ENCODE measurements around the gene THBS1.

The THBS1 gene

GRCh38 chr15:39608185-39609139, 27.6 kb downstream of the THBS1 start:
- no peak for DNase-seq (ENCODE audit: low read depth in 2 of 2)

GRCh38 chr15:39609166-39609916, 28.5 kb downstream of the THBS1 start:
- no peak for DNase-seq (ENCODE audit: low read depth in 2 of 2)

DNA sequence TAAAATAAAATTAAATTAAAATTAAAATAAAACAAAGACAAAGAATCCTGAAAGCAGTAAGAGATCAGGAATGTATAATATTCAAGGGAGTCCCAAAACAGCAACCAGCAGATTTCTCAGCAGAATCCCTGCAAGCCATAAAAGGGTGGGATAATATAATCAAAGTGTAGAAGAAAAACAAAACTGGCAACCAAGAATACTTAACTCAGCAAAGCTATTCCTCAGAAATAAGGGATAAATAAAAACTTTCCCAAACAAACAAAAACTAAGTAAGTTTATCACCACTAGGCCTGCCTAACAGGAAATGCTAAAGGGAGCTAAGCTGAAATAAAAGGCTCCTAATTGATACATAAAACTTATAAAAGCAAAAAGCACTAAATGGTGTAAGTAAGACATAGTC, 29.8 kb downstream of the THBS1 start:
- DNase-seq (ENCODE audit: low read depth in 2 of 2): no peak

GRCh38 chr15:39613271-39613670, 32.4 kb downstream of the THBS1 start:
- DNase-seq (ENCODE audit: low read depth in 2 of 2): no peak

- no peak for DNase-seq (ENCODE audit: low read depth in 2 of 2)
These were observed 33.0 kb downstream of the THBS1 start for GRCh38 chr15:39613861-39614260.

GRCh38 chr15:39616731-39617455, 36.0 kb downstream of the THBS1 start:
- DNase-seq (ENCODE audit: low read depth in 2 of 2): no peak

GRCh38 chr15:39618063-39618823, 37.4 kb downstream of the THBS1 start:
- DNase-seq (ENCODE audit: low read depth in 2 of 2): no peak

- DNase-seq (ENCODE audit: low read depth in 2 of 2): no peak
These were observed 40.3 kb downstream of the THBS1 start for GRCh38 chr15:39621210-39621609.

DNA sequence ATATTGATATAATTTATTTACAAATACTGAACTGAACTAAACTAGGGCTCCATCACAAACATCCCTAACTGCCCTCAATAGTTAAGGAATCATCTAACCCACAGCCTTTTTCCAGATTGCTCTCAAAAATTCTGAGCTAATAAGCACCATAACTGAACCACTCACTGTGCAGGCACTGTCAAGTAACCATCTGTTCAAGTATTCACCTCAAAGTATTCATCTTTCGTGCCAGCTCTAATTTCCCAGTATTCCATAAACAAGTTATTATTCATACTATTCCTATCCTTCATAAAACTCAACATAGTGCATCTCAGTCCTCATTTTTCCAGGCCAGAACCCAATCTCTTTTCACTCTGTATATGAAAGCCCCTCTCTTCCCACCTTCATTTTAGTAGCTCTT, 41.1 kb downstream of the THBS1 start:
- no peak for DNase-seq (ENCODE audit: low read depth in 2 of 2)

DNA sequence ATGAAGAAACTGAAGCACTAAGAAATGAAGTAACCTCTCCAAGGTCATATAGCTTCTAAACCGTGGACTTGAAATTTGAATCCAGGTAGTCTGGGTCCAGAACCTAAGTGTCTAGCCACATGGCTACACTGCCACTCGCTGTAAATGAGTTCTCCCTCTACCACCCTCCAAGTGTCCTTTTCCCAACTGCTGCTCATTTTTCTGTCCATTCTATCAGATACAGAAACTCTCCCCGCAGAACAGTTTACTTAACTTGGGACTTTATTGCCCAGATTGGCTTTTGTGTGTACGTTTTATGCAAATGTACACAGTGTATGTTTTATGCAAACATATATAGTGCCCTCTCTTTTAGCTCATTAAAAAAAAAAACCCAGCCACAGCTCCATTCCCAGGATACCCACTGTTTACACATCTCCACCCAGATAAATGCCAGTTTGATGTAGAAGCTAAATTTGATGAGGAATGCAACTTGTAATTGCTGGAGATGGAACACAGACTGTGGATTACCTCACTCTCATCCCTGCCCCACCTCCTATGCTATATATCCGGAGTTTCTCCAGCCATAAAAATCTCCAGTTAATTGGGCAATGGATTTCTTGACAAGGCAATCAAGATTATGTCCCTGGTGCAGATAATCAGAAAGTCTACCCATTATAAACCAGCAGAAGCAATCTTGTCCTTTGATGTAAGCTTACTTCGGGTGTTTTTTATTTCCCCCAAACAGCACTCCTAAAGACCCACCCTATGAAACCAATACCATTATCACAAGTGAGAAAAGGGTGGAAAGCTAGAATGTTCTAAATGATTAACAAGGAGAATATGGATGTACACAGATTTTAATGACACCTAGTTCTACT, 42.0 kb downstream of the THBS1 start:
- DNase-seq (ENCODE audit: low read depth in 2 of 2): no peak

DNA sequence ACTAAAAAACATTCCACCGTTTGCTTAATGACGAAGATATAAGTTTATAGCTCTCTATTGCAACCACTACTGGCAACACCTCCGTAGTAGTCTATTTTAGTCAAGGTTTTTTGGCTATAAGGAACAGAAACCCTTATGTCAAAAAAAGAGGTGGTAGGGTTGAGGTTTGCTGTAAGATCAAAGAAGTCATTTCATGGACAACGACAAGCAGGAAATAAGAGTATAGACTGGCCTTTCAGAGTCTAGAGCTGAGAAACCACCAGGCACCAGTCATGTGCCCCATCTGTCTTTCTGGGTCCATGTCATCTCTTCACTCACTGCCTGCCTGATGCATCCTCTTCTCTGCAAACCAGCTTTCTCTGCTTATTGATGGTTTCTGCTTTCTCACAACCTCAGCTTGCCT, 42.7 kb downstream of the THBS1 start:
- DNase-seq (ENCODE audit: low read depth in 2 of 2): peak in 1 of 2 donors; percentile 15

GRCh38 chr15:39624806-39625205, 43.9 kb downstream of the THBS1 start:
- peak; percentile 31 to 50 for DNase-seq (ENCODE audit: low read depth in 2 of 2)

GRCh38 chr15:39625451-39625850, 44.6 kb downstream of the THBS1 start:
- no peak for DNase-seq (ENCODE audit: low read depth in 2 of 2)

- no peak for DNase-seq (ENCODE audit: low read depth in 2 of 2)
These were observed 45.0 kb downstream of the THBS1 start for GRCh38 chr15:39625856-39626255.

- no peak for DNase-seq (ENCODE audit: low read depth in 2 of 2)
These were observed 46.7 kb downstream of the THBS1 start for GRCh38 chr15:39627451-39628143.

- no peak for DNase-seq (ENCODE audit: low read depth in 2 of 2)
These were observed 47.2 kb downstream of the THBS1 start for GRCh38 chr15:39628144-39628508.

DNA sequence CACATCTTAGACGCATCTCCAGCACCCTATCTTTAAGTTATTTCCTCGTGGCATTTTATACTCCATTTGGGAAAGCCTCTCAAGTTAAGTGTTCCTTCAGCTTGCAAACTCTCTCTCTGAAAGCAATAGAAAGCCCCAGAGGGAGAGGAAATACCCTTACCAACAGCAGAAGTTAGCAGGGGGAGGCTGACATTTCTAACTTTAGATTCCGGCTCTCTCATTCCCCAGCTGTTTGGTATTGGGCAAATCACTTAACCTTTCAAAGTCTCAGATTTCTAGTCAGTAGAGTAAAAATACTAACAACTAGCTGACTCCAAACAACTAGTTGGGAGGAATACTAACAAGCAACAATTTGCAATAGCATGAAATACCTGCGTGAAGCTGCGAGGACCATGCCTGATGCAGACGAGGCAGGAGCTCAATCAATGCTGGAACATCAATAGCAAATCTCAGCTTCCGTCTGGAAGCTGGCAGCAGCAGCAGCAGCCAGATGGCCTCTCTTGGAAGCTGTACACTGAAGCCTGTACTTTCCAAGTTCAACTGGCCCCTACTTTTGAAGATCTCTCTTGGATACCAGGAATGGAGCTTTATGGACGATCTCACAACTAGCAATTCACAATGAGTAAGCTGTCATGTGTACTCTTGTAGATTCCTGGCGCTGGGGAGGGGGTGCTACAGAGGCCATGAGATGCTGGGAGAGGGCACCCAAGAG, 47.8 kb downstream of the THBS1 start:
- no peak for DNase-seq (ENCODE audit: low read depth in 2 of 2)

DNA sequence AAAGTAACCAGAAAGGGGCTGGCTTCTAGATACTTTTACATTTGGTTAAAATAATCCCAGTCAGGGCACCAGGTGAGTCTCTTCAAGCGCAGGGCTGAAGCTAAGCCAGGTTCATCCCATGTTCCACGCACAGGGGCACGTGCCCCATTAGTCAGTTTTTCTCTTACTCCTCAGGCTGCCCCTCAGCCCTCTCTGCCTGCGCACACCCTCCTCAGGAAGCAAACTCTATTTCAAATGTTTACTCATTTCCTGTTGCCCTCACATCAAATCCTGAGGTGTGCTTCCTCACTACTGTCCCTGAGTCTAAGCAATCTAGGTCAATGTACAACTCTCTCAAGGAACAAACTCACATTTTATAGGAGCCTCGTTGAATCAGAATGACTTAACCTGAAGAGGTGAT, 48.5 kb downstream of the THBS1 start:
- DNase-seq (ENCODE audit: low read depth in 2 of 2): peak; percentile 50 to 67

DNA sequence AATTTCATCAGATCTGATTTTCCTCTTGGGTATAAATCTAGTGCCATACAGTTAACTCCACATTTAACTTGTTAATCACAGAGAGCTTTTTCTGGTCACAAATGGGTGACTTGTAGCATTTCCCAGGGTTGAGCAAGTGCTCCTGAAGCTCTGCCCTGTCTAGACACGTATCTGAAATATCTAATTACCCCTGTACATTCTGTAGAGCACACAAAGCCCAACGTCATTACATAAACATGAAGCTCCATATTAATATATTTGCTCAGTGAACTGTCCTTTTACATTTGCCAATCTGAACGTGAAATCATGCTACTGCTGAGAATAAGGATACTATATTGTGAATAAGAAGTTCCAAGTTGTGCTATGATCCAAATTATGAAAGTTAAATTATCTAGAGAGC, 49.0 kb downstream of the THBS1 start:
- no peak for DNase-seq (ENCODE audit: low read depth in 2 of 2)
